ENCODE results near the gene CCDC85A.

CCDC85A gene

DNA sequence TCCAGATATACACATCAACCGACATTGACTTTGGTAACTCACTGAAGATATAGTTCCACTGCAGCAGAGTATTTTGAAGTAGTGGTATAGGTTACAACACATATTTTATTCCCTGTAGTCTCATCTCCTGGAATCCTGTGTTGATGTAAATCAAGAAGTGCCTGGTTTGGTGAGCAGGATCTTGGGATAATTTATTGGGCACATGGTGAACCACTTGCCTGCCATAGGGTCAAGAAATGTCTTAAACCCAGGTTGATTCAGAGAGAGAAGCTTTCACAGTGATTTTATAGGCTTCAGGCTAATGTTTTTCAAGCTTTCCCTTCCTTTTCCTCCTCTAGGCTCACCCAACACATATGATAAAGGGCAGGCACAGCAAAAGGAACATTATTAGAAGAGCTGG is 24.6 kb downstream of the CCDC85A start:
- TF ChIP-seq YY1 (IDR thresholded peaks at IDR 0.05; ENCODE audit: insufficient read depth, insufficient read length) (no peak), ZNF274 (IDR thresholded peaks at IDR 0.05; ENCODE audit: low read depth, low read length) (no peak), SUZ12 (IDR thresholded peaks at IDR 0.05; ENCODE audit: extremely low read depth, insufficient read depth, insufficient read length) (no peak)
- Histone ChIP-seq H3K9me3 (ENCODE audit: insufficient read depth, low read length) (no peaks in the 10 kb centered on the region), H3K4me3 (ENCODE audit: insufficient read length, low read depth) (no peak overlapping the region), H3K27me3 (ENCODE audit: insufficient read depth, insufficient read length) (no peaks in the 10 kb centered on the region), H3K9ac (ENCODE audit: insufficient read length, low read depth) (no peak overlapping the region), H3K36me3 (ENCODE audit: insufficient read depth, insufficient read length, low read length) (no peaks in the 10 kb centered on the region), H3K4me1 (ENCODE audit: insufficient read depth, insufficient read length) (no peaks in the 10 kb centered on the region)
- DNase-seq (ENCODE audit: low read depth, low spot score): no peak

DNA sequence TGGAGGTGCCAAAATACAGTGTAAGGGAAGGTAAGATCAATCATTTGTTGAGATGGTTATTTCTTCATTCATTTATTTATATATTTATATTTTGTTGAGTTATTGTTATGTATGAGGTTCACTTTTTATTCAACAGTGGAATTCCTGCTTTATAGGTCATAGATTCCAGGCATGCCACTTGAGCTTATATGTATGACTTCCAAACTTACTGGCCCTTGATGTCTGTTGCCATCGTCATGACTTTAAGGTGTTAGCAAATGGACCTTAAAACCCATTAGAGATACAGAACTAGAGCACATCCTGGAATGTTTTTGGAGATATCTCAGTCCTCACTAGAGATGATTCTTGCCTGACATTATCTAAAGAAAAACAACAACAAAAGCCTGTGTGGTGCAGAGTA is 25.9 kb downstream of the CCDC85A start:
- TF ChIP-seq ZNF274 (IDR thresholded peaks at IDR 0.05; ENCODE audit: low read depth, low read length) (no peak), YY1 (IDR thresholded peaks at IDR 0.05; ENCODE audit: insufficient read depth, insufficient read length) (no peak), SUZ12 (IDR thresholded peaks at IDR 0.05; ENCODE audit: extremely low read depth, insufficient read depth, insufficient read length) (no peak)
- Histone ChIP-seq H3K4me1 (ENCODE audit: insufficient read depth, insufficient read length) (no peaks in the 10 kb centered on the region), H3K36me3 (ENCODE audit: insufficient read depth, insufficient read length, low read length) (no peaks in the 10 kb centered on the region), H3K27me3 (ENCODE audit: insufficient read depth, insufficient read length) (no peaks in the 10 kb centered on the region), H3K9me3 (ENCODE audit: insufficient read depth, low read length) (no peaks in the 10 kb centered on the region), H3K9ac (ENCODE audit: insufficient read length, low read depth) (no peak overlapping the region), H3K4me3 (ENCODE audit: insufficient read length, low read depth) (no peak overlapping the region)
- no peak for DNase-seq (ENCODE audit: low read depth, low spot score)

DNA sequence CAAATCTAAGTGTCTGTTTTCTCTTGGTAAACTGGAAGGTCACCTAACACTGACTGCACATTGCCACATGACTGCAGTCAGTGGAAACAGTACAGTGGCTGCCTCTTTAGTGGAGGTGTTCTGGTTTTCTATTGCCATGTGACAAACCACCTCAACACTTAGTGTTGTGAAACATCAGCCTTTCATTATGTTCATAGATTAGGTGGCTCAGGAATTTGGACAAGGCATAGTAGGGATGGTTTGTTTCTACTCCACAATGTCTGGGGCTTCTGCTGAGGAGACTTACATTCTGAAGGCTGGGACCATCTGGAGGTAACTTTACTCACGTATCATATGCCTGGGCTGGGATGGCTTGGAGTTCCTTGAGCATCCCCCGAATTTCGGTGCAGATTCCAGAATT is 26.5 kb downstream of the CCDC85A start:
- no peaks in the 10 kb centered on the region for H3K27me3 ChIP-seq (ENCODE audit: insufficient read depth, insufficient read length)
- no peaks in the 10 kb centered on the region for H3K4me1 ChIP-seq (ENCODE audit: insufficient read depth, insufficient read length)
- no peak overlapping the region for H3K9ac ChIP-seq (ENCODE audit: insufficient read length, low read depth)
- DNase-seq (ENCODE audit: low read depth, low spot score): no peak
- H3K36me3 ChIP-seq (ENCODE audit: insufficient read depth, insufficient read length, low read length): no peaks in the 10 kb centered on the region
- H3K4me3 ChIP-seq (ENCODE audit: insufficient read length, low read depth): no peak overlapping the region
- no peaks in the 10 kb centered on the region for H3K9me3 ChIP-seq (ENCODE audit: insufficient read depth, low read length)
- TF ChIP-seq YY1 (IDR thresholded peaks at IDR 0.05; ENCODE audit: insufficient read depth, insufficient read length): no peak

GRCh38 chr2:56211048-56211447 is 27.3 kb downstream of the CCDC85A start:
- TF ChIP-seq ZNF274 (IDR thresholded peaks at IDR 0.05; ENCODE audit: low read depth, low read length) (no peak), YY1 (IDR thresholded peaks at IDR 0.05; ENCODE audit: insufficient read depth, insufficient read length) (no peak), SUZ12 (IDR thresholded peaks at IDR 0.05; ENCODE audit: extremely low read depth, insufficient read depth, insufficient read length) (no peak)
- Histone ChIP-seq H3K36me3 (ENCODE audit: insufficient read depth, insufficient read length, low read length) (no peaks in the 10 kb centered on the region), H3K9me3 (ENCODE audit: insufficient read depth, low read length) (no peaks in the 10 kb centered on the region), H3K4me1 (ENCODE audit: insufficient read depth, insufficient read length) (no peaks in the 10 kb centered on the region), H3K27me3 (ENCODE audit: insufficient read depth, insufficient read length) (no peaks in the 10 kb centered on the region), H3K9ac (ENCODE audit: insufficient read length, low read depth) (no peak overlapping the region), H3K4me3 (ENCODE audit: insufficient read length, low read depth) (no peak overlapping the region)
- no peak for DNase-seq (ENCODE audit: low read depth, low spot score)

DNA sequence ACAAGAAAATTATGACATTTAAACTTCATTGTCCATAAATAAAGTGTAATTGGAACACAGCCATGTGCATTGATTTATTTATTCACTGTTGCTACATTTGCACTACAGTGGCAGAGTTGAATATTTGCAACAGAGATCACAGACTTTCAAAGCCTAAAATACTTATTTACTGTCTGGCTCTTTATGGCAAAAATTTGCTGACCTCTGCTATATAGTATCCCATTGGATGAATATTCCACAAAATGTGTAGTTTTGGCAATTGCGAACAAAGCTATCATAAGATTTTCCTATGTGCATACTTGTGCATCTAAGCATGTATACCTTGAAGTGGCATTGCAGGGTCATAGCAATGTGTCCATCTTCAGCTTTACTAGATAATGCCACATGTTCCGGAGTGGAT is 32.1 kb downstream of the CCDC85A start:
- Histone ChIP-seq H3K9me3 (ENCODE audit: insufficient read depth, low read length) (no peaks in the 10 kb centered on the region), H3K4me1 (ENCODE audit: insufficient read depth, insufficient read length) (no peaks in the 10 kb centered on the region), H3K27me3 (ENCODE audit: insufficient read depth, insufficient read length) (no peaks in the 10 kb centered on the region), H3K9ac (ENCODE audit: insufficient read length, low read depth) (no peak overlapping the region), H3K36me3 (ENCODE audit: insufficient read depth, insufficient read length, low read length) (no peaks in the 10 kb centered on the region), H3K4me3 (ENCODE audit: insufficient read length, low read depth) (no peak overlapping the region)
- TF ChIP-seq SUZ12 (IDR thresholded peaks at IDR 0.05; ENCODE audit: extremely low read depth, insufficient read depth, insufficient read length) (no peak), YY1 (IDR thresholded peaks at IDR 0.05; ENCODE audit: insufficient read depth, insufficient read length) (no peak), ZNF274 (IDR thresholded peaks at IDR 0.05; ENCODE audit: low read depth, low read length) (no peak)
- no peak for DNase-seq (ENCODE audit: low read depth, low spot score)

DNA sequence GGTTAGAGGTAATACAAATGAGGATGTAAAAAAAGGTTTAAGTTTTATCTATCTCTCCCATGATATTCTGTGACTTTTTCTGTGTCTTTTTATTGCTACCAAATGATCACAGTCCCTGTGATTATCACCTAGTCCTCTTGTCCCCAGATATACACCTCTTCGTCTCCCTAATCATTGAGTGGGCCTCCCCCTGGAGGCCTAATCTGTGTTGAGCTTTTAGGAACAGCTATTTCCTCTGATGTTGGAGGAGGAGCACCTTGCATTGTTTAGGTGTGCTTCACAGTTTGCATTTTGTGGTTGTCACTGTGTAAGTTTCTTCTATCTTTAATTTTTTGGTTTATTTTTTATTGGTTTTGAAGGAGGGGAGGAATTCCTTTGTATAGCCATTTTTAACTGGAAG is 33.3 kb downstream of the CCDC85A start:
- H3K4me3 ChIP-seq (ENCODE audit: insufficient read length, low read depth): no peak overlapping the region
- peak; percentile 15 for DNase-seq (ENCODE audit: low read depth, low spot score)
- H3K27me3 ChIP-seq (ENCODE audit: insufficient read depth, insufficient read length): no peaks in the 10 kb centered on the region
- H3K9me3 ChIP-seq (ENCODE audit: insufficient read depth, low read length): no peaks in the 10 kb centered on the region
- H3K9ac ChIP-seq (ENCODE audit: insufficient read length, low read depth): no peak overlapping the region
- no peaks in the 10 kb centered on the region for H3K36me3 ChIP-seq (ENCODE audit: insufficient read depth, insufficient read length, low read length)
- TF ChIP-seq SUZ12 (IDR thresholded peaks at IDR 0.05; ENCODE audit: extremely low read depth, insufficient read depth, insufficient read length): no peak
- TF ChIP-seq YY1 (IDR thresholded peaks at IDR 0.05; ENCODE audit: insufficient read depth, insufficient read length): no peak
- TF ChIP-seq ZNF274 (IDR thresholded peaks at IDR 0.05; ENCODE audit: low read depth, low read length): no peak
- no peaks in the 10 kb centered on the region for H3K4me1 ChIP-seq (ENCODE audit: insufficient read depth, insufficient read length)

DNA sequence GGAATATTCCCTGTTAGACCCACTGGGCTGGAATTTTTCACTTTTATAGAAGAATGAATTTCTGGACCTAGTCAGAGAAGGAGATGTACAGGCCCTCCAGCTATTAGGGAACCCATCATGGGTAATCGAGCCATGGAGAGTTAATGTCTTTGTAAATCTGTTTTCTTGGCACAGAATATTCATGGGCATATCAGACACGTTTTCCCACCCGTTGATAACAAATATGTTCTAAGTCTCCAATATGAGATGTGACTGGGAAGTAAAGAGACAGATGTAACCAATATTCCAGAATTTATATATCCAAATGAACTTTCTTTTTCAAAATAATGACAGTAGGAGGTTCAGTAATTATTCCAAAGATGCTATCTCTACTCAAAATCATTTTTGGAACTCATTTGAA is 38.7 kb downstream of the CCDC85A start:
- DNase-seq (ENCODE audit: low read depth, low spot score): no peak
- Histone ChIP-seq H3K9me3 (ENCODE audit: insufficient read depth, low read length) (no peaks in the 10 kb centered on the region), H3K9ac (ENCODE audit: insufficient read length, low read depth) (no peak overlapping the region), H3K4me1 (ENCODE audit: insufficient read depth, insufficient read length) (no peaks in the 10 kb centered on the region), H3K4me3 (ENCODE audit: insufficient read length, low read depth) (no peak overlapping the region), H3K27me3 (ENCODE audit: insufficient read depth, insufficient read length) (no peaks in the 10 kb centered on the region), H3K36me3 (ENCODE audit: insufficient read depth, insufficient read length, low read length) (no peaks in the 10 kb centered on the region)
- TF ChIP-seq SUZ12 (IDR thresholded peaks at IDR 0.05; ENCODE audit: extremely low read depth, insufficient read depth, insufficient read length): no peak
- TF ChIP-seq ZNF274 (IDR thresholded peaks at IDR 0.05; ENCODE audit: low read depth, low read length): no peak
- no peak for TF ChIP-seq YY1 (IDR thresholded peaks at IDR 0.05; ENCODE audit: insufficient read depth, insufficient read length)

- no peak for DNase-seq (ENCODE audit: low read depth, low spot score)
These were observed 40.5 kb downstream of the CCDC85A start for GRCh38 chr2:56224316-56224715.

More at GRCh38 chr2:56224316-56224715, 40.5 kb downstream of the CCDC85A start:
- no peak for TF ChIP-seq ZNF274 (IDR thresholded peaks at IDR 0.05; ENCODE audit: low read depth, low read length)
- no peak for TF ChIP-seq YY1 (IDR thresholded peaks at IDR 0.05; ENCODE audit: insufficient read depth, insufficient read length)
- TF ChIP-seq SUZ12 (IDR thresholded peaks at IDR 0.05; ENCODE audit: extremely low read depth, insufficient read depth, insufficient read length): no peak
- no peaks in the 10 kb centered on the region for H3K4me1 ChIP-seq (ENCODE audit: insufficient read depth, insufficient read length)
- no peaks in the 10 kb centered on the region for H3K36me3 ChIP-seq (ENCODE audit: insufficient read depth, insufficient read length, low read length)
- H3K27me3 ChIP-seq (ENCODE audit: insufficient read depth, insufficient read length): no peaks in the 10 kb centered on the region
- H3K9me3 ChIP-seq (ENCODE audit: insufficient read depth, low read length): no peaks in the 10 kb centered on the region
- no peak overlapping the region for H3K4me3 ChIP-seq (ENCODE audit: insufficient read length, low read depth)
- H3K9ac ChIP-seq (ENCODE audit: insufficient read length, low read depth): no peak overlapping the region

All from NT2/D1 (cell line).